GM12878 (cell line): ENCODE results near the gene MARS1. TPM values are rescaled to one million over a fixed set of nuclear protein-coding genes. Genes with fewer than 3 reads are reported as not detected.

ENCODE experiments used
- CBX3 ChIP-seq: fragments of 200-600 bp; sonication (generic); IDR thresholded peaks from 2 replicates; pipeline ENCODE4 v1.6.1; 2016; ENCODE audit warnings: low read depth, borderline replicate concordance
- CHD4 ChIP-seq: fragments of 200-600 bp; sonication (generic); IDR thresholded peaks from 2 replicates; pipeline ENCODE4 v1.6.1; 2016; ENCODE audit warnings: mild to moderate bottlenecking
- EP300 ChIP-seq, 2 experiments: fragments of 150-350 bp in 1 of 2; IDR thresholded peaks; 2 replicates each; pipeline ENCODE4 v1.6.1; 2011 to 2012; ENCODE audit warnings: low read depth in 2 of 2, low read length in 2 of 2, borderline replicate concordance in 1 of 2, improper control_type of control experiment in 1 of 2, inconsistent platforms in 1 of 2; ENCODE audit not compliant: control insufficient read depth in 1 of 2
- NFXL1 ChIP-seq: fragments of 450-650 bp; IDR thresholded peaks from 2 replicates; pipeline ENCODE4 v1.6.1; 2017; ENCODE audit warnings: antibody characterized with exemption, mild to moderate bottlenecking, borderline replicate concordance
- POLR2AphosphoS5 ChIP-seq: IDR thresholded peaks from 2 replicates; pipeline ENCODE4 v1.6.1; 2011; ENCODE audit warnings: mild to moderate bottlenecking, low read length, inconsistent platforms
- POU2F2 ChIP-seq: IDR thresholded peaks from 3 replicates; pipeline ENCODE4 v1.6.1; 2011; ENCODE audit warnings: low read depth, mild to moderate bottlenecking, low read length, borderline replicate concordance
- SREBF1 ChIP-seq: IDR thresholded peaks from 2 replicates; pipeline ENCODE4 v1.6.1; 2012; ENCODE audit warnings: mild to moderate bottlenecking, low read length
- SUPT20H ChIP-seq: IDR thresholded peaks from 2 replicates; pipeline ENCODE4 v1.6.1; 2011; ENCODE audit warnings: low read depth, mild to moderate bottlenecking, low read length, moderate library complexity, borderline replicate concordance; ENCODE audit not compliant: control insufficient read depth
- TAF1 ChIP-seq: IDR thresholded peaks from 2 replicates; pipeline ENCODE4 v1.6.1; 2011; ENCODE audit warnings: mild to moderate bottlenecking, low read depth, low read length, borderline replicate concordance
- TCF3 ChIP-seq: IDR thresholded peaks from 2 replicates; pipeline ENCODE4 v1.6.1; 2012; ENCODE audit warnings: low read depth, mild to moderate bottlenecking, low read length, borderline replicate concordance; ENCODE audit not compliant: insufficient read depth
- ZNF622 ChIP-seq: fragments of 450-650 bp; IDR thresholded peaks from 2 replicates; pipeline ENCODE4 v1.6.1; 2017; ENCODE audit warnings: mild to moderate bottlenecking, inconsistent platforms
- polyA plus RNA-seq, 11 experiments: library from polyadenylated mRNA; depleted of rRNA in 4 of 11; unstranded in 6 of 11; stranded (reverse) in 5 of 11; fragments of >200 nt; fragmentation: Nextera tagmentation in 4 of 11; fragmentation: Illumina TruSeq in 1 of 11; extraction: Ambion mirVana in 4 of 11; extraction: Trizol in 1 of 11; gene quantifications; 1 replicate in 1 of 11; 2 replicates in 10 of 11; pipeline versions ENCODE4 v1.2.1 to v1.2.3, GENCODE V29; 2011 to 2016; ENCODE audit warnings: inconsistent platforms in 2 of 11, missing spikeins in 2 of 11, low read depth in 1 of 11
- total RNA-seq, 4 experiments: library from RNA; depleted of rRNA in 3 of 4; stranded (reverse); fragments of >200 nt in 3 of 4; fragmentation: Illumina TruSeq in 1 of 4; extraction: Trizol in 1 of 4; gene quantifications; 2 replicates each; pipeline versions ENCODE4 v1.2.1 to v1.2.3, GENCODE V29; 2013 to 2021
- TF ChIP-seq, protein P1 (sequence below): IDR thresholded peaks from 2 replicates; pipeline ENCODE4 v1.6.1; 2012; ENCODE audit warnings: low read length, inconsistent platforms
- TF ChIP-seq, protein P2 (sequence below): fragments of 150-350 bp; IDR thresholded peaks from 2 replicates; pipeline ENCODE4 v1.6.1; 2016; ENCODE audit warnings: low read depth, low read length
- TF ChIP-seq, protein P3 (sequence below): IDR thresholded peaks from 2 replicates; pipeline ENCODE4 v1.6.1; 2012; ENCODE audit warnings: mild to moderate bottlenecking, low read depth, low read length

Gene MARS1
- total and polyA plus RNA-seq, 10 of the 15 experiments (the other 5 are each of a cell fraction or from before 2014, with no cell fraction given) = 72.3 to 270 (median 153) TPM

DNA sequence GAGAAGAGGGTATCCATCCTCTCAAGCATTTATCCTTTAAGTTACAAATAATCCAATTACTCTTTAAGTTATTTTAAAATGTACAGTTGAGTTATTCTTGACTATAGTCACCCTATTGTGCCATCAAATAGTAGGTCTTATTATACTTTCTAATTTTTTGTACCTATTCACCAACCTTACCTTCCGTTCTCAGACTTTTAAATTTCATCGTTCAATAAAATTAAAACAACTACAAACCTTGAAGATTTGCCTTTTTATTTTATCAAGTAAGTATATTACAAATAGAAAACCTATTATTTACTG, 60.1 kb downstream of the MARS1 start (continued):
- TF ChIP-seq, protein P1, sequence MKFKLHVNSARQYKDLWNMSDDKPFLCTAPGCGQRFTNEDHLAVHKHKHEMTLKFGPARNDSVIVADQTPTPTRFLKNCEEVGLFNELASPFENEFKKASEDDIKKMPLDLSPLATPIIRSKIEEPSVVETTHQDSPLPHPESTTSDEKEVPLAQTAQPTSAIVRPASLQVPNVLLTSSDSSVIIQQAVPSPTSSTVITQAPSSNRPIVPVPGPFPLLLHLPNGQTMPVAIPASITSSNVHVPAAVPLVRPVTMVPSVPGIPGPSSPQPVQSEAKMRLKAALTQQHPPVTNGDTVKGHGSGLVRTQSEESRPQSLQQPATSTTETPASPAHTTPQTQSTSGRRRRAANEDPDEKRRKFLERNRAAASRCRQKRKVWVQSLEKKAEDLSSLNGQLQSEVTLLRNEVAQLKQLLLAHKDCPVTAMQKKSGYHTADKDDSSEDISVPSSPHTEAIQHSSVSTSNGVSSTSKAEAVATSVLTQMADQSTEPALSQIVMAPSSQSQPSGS = no peak
- TF ChIP-seq CBX3 (no peak), NFXL1 (no peak), CHD4 (no peak), SUPT20H (no peak), EP300 (IDR thresholded peaks at IDR 0.05; ENCODE audit: borderline replicate concordance in 1 of 2, control insufficient read depth in 1 of 2, low read depth in 2 of 2, low read length in 2 of 2) (no peak), TCF3 (no peak), TAF1 (no peak), ZNF622 (no peak), POU2F2 (no peak), SREBF1 (no peak), POLR2AphosphoS5 (no peak)
- TF ChIP-seq, protein P2, sequence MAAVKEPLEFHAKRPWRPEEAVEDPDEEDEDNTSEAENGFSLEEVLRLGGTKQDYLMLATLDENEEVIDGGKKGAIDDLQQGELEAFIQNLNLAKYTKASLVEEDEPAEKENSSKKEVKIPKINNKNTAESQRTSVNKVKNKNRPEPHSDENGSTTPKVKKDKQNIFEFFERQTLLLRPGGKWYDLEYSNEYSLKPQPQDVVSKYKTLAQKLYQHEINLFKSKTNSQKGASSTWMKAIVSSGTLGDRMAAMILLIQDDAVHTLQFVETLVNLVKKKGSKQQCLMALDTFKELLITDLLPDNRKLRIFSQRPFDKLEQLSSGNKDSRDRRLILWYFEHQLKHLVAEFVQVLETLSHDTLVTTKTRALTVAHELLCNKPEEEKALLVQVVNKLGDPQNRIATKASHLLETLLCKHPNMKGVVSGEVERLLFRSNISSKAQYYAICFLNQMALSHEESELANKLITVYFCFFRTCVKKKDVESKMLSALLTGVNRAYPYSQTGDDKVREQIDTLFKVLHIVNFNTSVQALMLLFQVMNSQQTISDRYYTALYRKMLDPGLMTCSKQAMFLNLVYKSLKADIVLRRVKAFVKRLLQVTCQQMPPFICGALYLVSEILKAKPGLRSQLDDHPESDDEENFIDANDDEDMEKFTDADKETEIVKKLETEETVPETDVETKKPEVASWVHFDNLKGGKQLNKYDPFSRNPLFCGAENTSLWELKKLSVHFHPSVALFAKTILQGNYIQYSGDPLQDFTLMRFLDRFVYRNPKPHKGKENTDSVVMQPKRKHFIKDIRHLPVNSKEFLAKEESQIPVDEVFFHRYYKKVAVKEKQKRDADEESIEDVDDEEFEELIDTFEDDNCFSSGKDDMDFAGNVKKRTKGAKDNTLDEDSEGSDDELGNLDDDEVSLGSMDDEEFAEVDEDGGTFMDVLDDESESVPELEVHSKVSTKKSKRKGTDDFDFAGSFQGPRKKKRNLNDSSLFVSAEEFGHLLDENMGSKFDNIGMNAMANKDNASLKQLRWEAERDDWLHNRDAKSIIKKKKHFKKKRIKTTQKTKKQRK = no peak
- TF ChIP-seq, protein P3, sequence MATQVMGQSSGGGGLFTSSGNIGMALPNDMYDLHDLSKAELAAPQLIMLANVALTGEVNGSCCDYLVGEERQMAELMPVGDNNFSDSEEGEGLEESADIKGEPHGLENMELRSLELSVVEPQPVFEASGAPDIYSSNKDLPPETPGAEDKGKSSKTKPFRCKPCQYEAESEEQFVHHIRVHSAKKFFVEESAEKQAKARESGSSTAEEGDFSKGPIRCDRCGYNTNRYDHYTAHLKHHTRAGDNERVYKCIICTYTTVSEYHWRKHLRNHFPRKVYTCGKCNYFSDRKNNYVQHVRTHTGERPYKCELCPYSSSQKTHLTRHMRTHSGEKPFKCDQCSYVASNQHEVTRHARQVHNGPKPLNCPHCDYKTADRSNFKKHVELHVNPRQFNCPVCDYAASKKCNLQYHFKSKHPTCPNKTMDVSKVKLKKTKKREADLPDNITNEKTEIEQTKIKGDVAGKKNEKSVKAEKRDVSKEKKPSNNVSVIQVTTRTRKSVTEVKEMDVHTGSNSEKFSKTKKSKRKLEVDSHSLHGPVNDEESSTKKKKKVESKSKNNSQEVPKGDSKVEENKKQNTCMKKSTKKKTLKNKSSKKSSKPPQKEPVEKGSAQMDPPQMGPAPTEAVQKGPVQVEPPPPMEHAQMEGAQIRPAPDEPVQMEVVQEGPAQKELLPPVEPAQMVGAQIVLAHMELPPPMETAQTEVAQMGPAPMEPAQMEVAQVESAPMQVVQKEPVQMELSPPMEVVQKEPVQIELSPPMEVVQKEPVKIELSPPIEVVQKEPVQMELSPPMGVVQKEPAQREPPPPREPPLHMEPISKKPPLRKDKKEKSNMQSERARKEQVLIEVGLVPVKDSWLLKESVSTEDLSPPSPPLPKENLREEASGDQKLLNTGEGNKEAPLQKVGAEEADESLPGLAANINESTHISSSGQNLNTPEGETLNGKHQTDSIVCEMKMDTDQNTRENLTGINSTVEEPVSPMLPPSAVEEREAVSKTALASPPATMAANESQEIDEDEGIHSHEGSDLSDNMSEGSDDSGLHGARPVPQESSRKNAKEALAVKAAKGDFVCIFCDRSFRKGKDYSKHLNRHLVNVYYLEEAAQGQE = no peak
